Measurements from ENCODE around the gene FAM89A. TPM values are rescaled to one million over a fixed set of nuclear protein-coding genes. Genes with fewer than 3 reads are reported as not detected.

The FAM89A gene
- total and polyA plus RNA-seq, 2 donors (not counting 1 experiment from before 2014, with no cell fraction given), result 6.8 to 12.0 TPM

DNA sequence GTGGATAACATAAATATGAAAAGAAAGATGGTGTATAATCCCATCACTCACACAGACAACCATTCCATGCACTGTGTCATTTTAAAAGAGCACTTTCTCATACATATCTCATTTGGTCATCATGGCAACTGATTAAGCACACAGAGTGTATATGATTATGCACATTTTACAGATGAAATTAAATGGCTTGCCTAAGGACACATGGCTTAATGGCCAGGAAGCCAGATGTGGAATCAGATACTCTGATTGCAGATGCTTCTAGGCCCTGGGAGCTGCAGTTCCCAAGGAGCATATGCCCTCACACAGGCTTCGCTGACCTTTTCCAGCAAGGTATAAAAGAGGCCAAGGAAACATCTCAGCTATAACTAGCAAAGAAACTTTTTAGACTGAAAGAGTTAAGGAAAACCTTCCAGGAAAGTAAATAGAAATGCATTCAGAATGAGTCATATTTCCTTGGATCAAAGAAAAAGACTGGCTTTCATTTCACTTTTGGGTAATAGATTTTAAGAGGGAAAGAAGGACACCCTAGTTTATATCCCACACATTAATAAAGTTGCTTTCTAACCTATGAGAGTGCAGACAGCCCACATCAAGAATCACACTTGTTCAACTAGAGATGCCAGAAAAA is 19.6 kb upstream of the FAM89A start:
- no peaks in the 10 kb centered on the region for H3K79me2 ChIP-seq (ENCODE audit: control insufficient read depth, insufficient read depth, low read length)
- TF ChIP-seq, protein P1, sequence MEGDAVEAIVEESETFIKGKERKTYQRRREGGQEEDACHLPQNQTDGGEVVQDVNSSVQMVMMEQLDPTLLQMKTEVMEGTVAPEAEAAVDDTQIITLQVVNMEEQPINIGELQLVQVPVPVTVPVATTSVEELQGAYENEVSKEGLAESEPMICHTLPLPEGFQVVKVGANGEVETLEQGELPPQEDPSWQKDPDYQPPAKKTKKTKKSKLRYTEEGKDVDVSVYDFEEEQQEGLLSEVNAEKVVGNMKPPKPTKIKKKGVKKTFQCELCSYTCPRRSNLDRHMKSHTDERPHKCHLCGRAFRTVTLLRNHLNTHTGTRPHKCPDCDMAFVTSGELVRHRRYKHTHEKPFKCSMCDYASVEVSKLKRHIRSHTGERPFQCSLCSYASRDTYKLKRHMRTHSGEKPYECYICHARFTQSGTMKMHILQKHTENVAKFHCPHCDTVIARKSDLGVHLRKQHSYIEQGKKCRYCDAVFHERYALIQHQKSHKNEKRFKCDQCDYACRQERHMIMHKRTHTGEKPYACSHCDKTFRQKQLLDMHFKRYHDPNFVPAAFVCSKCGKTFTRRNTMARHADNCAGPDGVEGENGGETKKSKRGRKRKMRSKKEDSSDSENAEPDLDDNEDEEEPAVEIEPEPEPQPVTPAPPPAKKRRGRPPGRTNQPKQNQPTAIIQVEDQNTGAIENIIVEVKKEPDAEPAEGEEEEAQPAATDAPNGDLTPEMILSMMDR (conservative IDR thresholded peaks at IDR 0.05 in 1 of 2, IDR thresholded peaks at IDR 0.05 in 1 of 2; ENCODE audit: low read depth in 1 of 2, low read length in 2 of 2), result no peak
- no peak for TF ChIP-seq EZH2 (IDR thresholded peaks at IDR 0.05; ENCODE audit: low read length, missing control alignments)
- DNase-seq (ENCODE audit: low read depth in 2 of 2), result peak; percentile 18 to 44
- H2AFZ ChIP-seq (ENCODE audit: low read length), result no peak overlapping the region
- H3K27ac ChIP-seq (ENCODE audit: insufficient read depth, low read length), result no peak overlapping the region
- peaks cover 3% of the 10 kb centered on the region for H3K4me1 ChIP-seq (ENCODE audit: control insufficient read depth, extremely low read depth, insufficient read depth, low read length)
- H4K20me1 ChIP-seq (ENCODE audit: control insufficient read depth, extremely low read depth, insufficient read depth, low read length), result no peaks in the 10 kb centered on the region
- H3K9ac ChIP-seq (ENCODE audit: insufficient read depth, low read length), result no peak overlapping the region
- no peaks in the 10 kb centered on the region for H3K27me3 ChIP-seq (ENCODE audit: control insufficient read depth, insufficient read depth, low read length)
- no peak overlapping the region for H3K4me3 ChIP-seq (replicated peaks in 1 of 4; ENCODE audit: control extremely low read depth in 1 of 4, insufficient read depth in 1 of 4, low read depth in 3 of 4, low read length in 4 of 4)
- H3K9me3 ChIP-seq (ENCODE audit: control insufficient read depth, insufficient read depth, low read depth, low read length), result no peaks in the 10 kb centered on the region
- H3K36me3 ChIP-seq (ENCODE audit: control insufficient read depth, insufficient read depth, low read length), result no peaks in the 10 kb centered on the region
- peak overlapping the region; percentile 15 for H3K4me2 ChIP-seq (ENCODE audit: extremely low read depth, insufficient read depth, low read length)

DNA sequence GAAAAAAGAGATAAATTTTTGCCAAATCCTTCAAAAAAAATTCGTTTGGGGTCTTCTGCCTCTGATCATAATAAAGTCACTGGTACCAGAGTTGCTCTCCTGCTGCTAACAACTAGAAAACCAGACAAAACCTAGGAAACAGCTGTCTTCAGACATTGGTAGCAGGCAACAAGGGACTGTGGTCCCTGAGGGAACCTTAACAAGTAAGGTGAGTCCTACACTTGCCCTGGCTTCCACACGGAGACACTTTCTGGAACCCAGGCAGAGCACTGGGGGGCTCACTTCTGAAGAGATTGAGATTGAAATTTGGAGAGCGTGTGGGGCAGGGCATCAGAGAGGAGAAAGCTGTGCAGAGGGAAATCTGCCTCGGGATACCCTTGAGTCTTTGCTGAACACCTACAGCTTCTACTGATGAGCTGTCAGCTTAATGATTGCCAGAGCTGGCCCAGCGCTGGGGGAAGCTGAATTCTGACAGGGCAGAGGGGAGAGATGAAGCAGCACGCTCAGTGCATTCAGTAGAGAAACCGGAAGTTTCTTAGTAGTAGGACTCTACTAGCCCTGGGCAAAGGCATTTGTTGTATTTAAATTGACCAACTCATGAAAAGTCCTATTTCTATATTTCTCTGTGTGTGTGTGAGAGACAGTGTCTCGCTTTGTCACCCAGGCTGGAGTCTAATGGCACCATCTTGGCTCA is 18.5 kb upstream of the FAM89A start:
- TF ChIP-seq EZH2 (IDR thresholded peaks at IDR 0.05; ENCODE audit: low read length, missing control alignments), result no peak
- TF ChIP-seq, protein P1 (conservative IDR thresholded peaks at IDR 0.05 in 1 of 2, IDR thresholded peaks at IDR 0.05 in 1 of 2; ENCODE audit: low read depth in 1 of 2, low read length in 2 of 2), result no peak
- Histone ChIP-seq H3K9me3 (ENCODE audit: control insufficient read depth, insufficient read depth, low read depth, low read length) (no peaks in the 10 kb centered on the region), H3K27me3 (ENCODE audit: control insufficient read depth, insufficient read depth, low read length) (no peaks in the 10 kb centered on the region), H4K20me1 (ENCODE audit: control insufficient read depth, extremely low read depth, insufficient read depth, low read length) (no peaks in the 10 kb centered on the region), H3K4me2 (ENCODE audit: extremely low read depth, insufficient read depth, low read length) (no peak overlapping the region), H3K79me2 (ENCODE audit: control insufficient read depth, insufficient read depth, low read length) (no peaks in the 10 kb centered on the region), H3K36me3 (ENCODE audit: control insufficient read depth, insufficient read depth, low read length) (no peaks in the 10 kb centered on the region), H3K27ac (ENCODE audit: insufficient read depth, low read length) (no peak overlapping the region), H3K9ac (ENCODE audit: insufficient read depth, low read length) (no peak overlapping the region), H2AFZ (ENCODE audit: low read length) (no peak overlapping the region), H3K4me3 (replicated peaks in 1 of 4; ENCODE audit: control extremely low read depth in 1 of 4, insufficient read depth in 1 of 4, low read depth in 3 of 4, low read length in 4 of 4) (no peak overlapping the region), H3K4me1 (ENCODE audit: control insufficient read depth, extremely low read depth, insufficient read depth, low read length) (peaks cover 3% of the 10 kb centered on the region)
- DNase-seq (ENCODE audit: low read depth in 2 of 2), result no peak

GRCh38 chr1:231057410-231057809 is 17.4 kb upstream of the FAM89A start:
- TF ChIP-seq, protein P1 (conservative IDR thresholded peaks at IDR 0.05 in 1 of 2, IDR thresholded peaks at IDR 0.05 in 1 of 2; ENCODE audit: low read depth in 1 of 2, low read length in 2 of 2), result no peak
- no peak for TF ChIP-seq EZH2 (IDR thresholded peaks at IDR 0.05; ENCODE audit: low read length, missing control alignments)

More at GRCh38 chr1:231057410-231057809, 17.4 kb upstream of the FAM89A start:
- DNase-seq (ENCODE audit: low read depth in 2 of 2), result no peak
- no peaks in the 10 kb centered on the region for H3K9me3 ChIP-seq (ENCODE audit: control insufficient read depth, insufficient read depth, low read depth, low read length)
- H3K9ac ChIP-seq (ENCODE audit: insufficient read depth, low read length), result no peak overlapping the region
- no peak overlapping the region for H2AFZ ChIP-seq (ENCODE audit: low read length)
- H4K20me1 ChIP-seq (ENCODE audit: control insufficient read depth, extremely low read depth, insufficient read depth, low read length), result no peaks in the 10 kb centered on the region
- no peak overlapping the region for H3K4me3 ChIP-seq (replicated peaks in 1 of 4; ENCODE audit: control extremely low read depth in 1 of 4, insufficient read depth in 1 of 4, low read depth in 3 of 4, low read length in 4 of 4)
- no peak overlapping the region for H3K27ac ChIP-seq (ENCODE audit: insufficient read depth, low read length)
- H3K36me3 ChIP-seq (ENCODE audit: control insufficient read depth, insufficient read depth, low read length), result no peaks in the 10 kb centered on the region
- no peaks in the 10 kb centered on the region for H3K27me3 ChIP-seq (ENCODE audit: control insufficient read depth, insufficient read depth, low read length)
- H3K4me2 ChIP-seq (ENCODE audit: extremely low read depth, insufficient read depth, low read length), result no peak overlapping the region
- no peaks in the 10 kb centered on the region for H3K79me2 ChIP-seq (ENCODE audit: control insufficient read depth, insufficient read depth, low read length)
- peaks cover 8% of the 10 kb centered on the region for H3K4me1 ChIP-seq (ENCODE audit: control insufficient read depth, extremely low read depth, insufficient read depth, low read length)

Measured in fibroblast of lung (primary cell).